GM18867 (cell line): ENCODE measurements around the gene TMEM192.
"Not testable (repeated sequence)": the region's sequence is repeated elsewhere in the genome, so short reads cannot be mapped to it uniquely, and the experiment has no call there.

Experiments
- ATAC-seq: cut with Tn5 transposase; IDR thresholded peaks from one replicate; pipeline ENCODE4 v1.9.1; 2021; ENCODE audit warnings: mild to moderate bottlenecking, moderate library complexity; ENCODE audit not compliant: unreplicated experiment

TMEM192 gene

GRCh38 chr4:165112368-165113121, at the start of gene TMEM192:
Gene TMEM192, minus strand, starts transcription at chr4:165112860. Its CDS starts 87 bp downstream, at chr4:165112773.
- peak; percentile 95 for ATAC-seq

- ATAC-seq: no peak
These were observed 46.1 kb upstream of the TMEM192 start for GRCh38 chr4:165158762-165159161.

- no peak for ATAC-seq
These were observed 44.2 kb upstream of the TMEM192 start for GRCh38 chr4:165156906-165157305.

- ATAC-seq: no peak
These were observed 41.8 kb upstream of the TMEM192 start for GRCh38 chr4:165154482-165154881.

GRCh38 chr4:165152527-165152926, 39.9 kb upstream of the TMEM192 start:
- ATAC-seq: no peak

- no peak for ATAC-seq
These were observed 39.1 kb upstream of the TMEM192 start for GRCh38 chr4:165151734-165152133.

GRCh38 chr4:165150545-165150944, 37.9 kb upstream of the TMEM192 start:
- ATAC-seq: no peak

- no peak for ATAC-seq
These were observed 26.2 kb upstream of the TMEM192 start for GRCh38 chr4:165138843-165139242.

- no peak for ATAC-seq
These were observed 24.5 kb upstream of the TMEM192 start for GRCh38 chr4:165137205-165137604.

- no peak for ATAC-seq
These were observed 23.9 kb upstream of the TMEM192 start for GRCh38 chr4:165136529-165136928.

- ATAC-seq: no peak
These were observed 20.5 kb upstream of the TMEM192 start for GRCh38 chr4:165133150-165133549.

GRCh38 chr4:165131247-165131832, 18.7 kb upstream of the TMEM192 start:
- ATAC-seq: peak; percentile 80

- no peak for ATAC-seq
These were observed 17.3 kb upstream of the TMEM192 start for GRCh38 chr4:165129924-165130323.

GRCh38 chr4:165125869-165126499, 13.3 kb upstream of the TMEM192 start:
- ATAC-seq: not testable (repeated sequence)

- no peak for ATAC-seq
These were observed 11.8 kb upstream of the TMEM192 start for GRCh38 chr4:165124488-165124887.

- peak; percentile 89 for ATAC-seq
These were observed 5.7 kb upstream of the TMEM192 start for GRCh38 chr4:165118256-165118909.

GRCh38 chr4:165115301-165115700, 2.6 kb upstream of the TMEM192 start:
- no peak for ATAC-seq

- no peak for ATAC-seq
These were observed 723 bp downstream of the TMEM192 start for GRCh38 chr4:165111906-165112367.

- ATAC-seq: no peak
These were observed 6.1 kb downstream of the TMEM192 start for GRCh38 chr4:165106518-165106917.

- ATAC-seq: no peak
These were observed 11.0 kb downstream of the TMEM192 start for GRCh38 chr4:165101641-165102040.

GRCh38 chr4:165096776-165097175, 15.9 kb downstream of the TMEM192 start:
- no peak for ATAC-seq
